Measurements from ENCODE around the gene PJA1.
A peak's percentile ranks its signal among the peaks of the same experiment; 100 is the strongest.

Gene PJA1

DNA sequence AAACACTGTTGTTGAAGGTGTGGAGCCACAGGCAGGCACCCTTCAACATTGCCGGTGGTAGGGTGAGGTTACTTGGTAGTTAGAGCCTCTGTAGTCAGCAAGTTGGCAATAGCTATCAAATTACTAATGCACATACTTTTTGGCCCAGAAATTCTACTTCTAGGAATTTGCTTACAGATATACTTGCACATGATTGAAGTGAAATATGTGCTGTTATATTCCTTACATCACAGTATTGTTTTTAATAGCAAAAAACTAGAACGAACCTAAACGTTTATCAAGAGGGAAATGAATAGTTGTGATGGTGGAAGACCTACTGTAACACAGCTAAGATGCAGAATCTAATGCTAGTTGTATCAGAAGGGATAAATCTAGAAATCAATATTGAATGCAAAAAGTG lies 7.7 kb upstream of the PJA1 start:
- no peak for DNase-seq (ENCODE audit: low read depth in 3 of 3)

GRCh38 chrX:69170319-69170718 lies 5.1 kb upstream of the PJA1 start:
- DNase-seq (ENCODE audit: low read depth in 3 of 3) = no peak

GRCh38 chrX:69163936-69164741 lies 1.1 kb downstream of the PJA1 start:
- peak in 2 of 3 donors; percentile 10 to 15 for DNase-seq (ENCODE audit: low read depth in 3 of 3)

- DNase-seq (ENCODE audit: low read depth in 3 of 3) = no peak
These were observed 2.8 kb downstream of the PJA1 start for GRCh38 chrX:69162361-69162865.

- DNase-seq (ENCODE audit: low read depth in 3 of 3) = no peak
These were observed 3.4 kb downstream of the PJA1 start for GRCh38 chrX:69161786-69162349.

DNA sequence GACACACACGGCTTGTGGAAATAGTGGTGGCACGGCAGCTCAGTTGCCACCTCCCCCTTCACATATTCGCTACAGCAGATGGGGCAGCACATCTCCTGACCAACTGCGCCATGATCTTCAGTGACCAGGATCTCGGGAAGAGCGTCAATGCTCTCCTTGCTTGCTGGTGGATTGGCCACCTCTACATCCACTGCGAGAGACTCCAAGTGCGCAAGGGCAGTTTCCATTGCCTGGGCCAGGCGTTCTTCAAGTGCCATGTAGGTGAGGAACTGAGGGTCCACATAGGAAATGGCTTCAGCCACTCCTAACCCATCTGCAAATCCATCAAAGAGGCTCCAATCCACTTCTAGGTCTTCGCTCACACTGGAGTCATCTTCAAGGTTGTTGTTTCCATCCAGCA lies 3.9 kb downstream of the PJA1 start:
- DNase-seq (ENCODE audit: low read depth in 3 of 3) = no peak

- DNase-seq (ENCODE audit: low read depth in 3 of 3) = no peak
These were observed 6.9 kb downstream of the PJA1 start for GRCh38 chrX:69158166-69158980.

- DNase-seq (ENCODE audit: low read depth in 3 of 3) = no peak
These were observed 8.6 kb downstream of the PJA1 start for GRCh38 chrX:69156638-69157037.

DNA sequence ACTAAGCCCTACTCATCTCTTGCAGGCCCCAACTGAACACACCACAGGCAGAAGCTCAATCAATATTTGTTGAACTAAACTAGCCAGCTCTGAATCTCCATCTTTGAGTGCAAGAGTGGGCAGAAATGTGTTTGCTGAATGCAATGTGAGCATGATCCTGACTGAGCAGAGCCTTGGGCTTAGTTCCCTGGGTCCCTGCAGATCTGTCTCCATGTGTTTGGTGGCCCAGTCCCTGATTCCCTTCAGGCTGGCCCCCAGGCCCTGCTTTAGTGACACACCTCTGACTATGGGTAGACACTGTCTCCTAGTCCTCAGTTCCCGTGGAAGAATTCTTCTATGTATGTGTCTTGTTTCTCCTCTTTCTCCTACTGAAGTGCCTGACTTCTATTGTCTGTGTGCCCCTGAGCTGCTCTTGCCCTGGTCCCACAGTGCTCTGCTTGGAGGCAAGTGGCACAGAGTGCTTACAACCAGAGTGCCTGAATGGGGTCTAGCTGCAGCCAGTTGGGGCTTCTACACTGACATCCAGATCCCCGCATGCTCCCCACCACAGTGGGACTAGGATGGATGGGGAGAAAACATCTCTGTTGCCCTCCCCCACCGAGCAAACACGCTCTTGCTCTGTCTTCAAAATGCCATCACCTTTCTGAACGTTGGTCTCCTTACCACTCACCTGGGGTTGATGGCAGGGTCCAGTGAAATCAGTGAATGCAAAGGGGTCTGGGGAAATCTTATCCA lies 9.3 kb downstream of the PJA1 start:
- DNase-seq (ENCODE audit: low read depth in 3 of 3) = no peak

DNA sequence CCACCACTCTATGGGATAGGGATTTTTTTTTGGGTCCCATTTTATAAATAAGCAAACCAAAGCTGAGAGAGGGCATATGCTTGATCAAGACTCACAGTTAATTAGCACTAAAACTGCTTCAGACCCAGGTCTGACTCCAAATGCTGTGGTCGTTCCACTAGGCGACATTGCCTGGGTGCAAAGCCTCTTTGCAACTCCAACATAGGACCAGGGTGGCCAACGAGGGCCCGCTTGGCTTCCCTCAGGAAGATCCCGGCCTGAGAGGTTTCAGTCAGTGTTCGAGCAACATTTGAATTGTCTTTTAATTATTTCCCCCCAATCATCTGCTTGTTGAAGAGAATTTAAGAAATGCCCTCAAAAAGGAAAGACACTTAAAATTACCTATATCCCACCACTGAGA lies 11.2 kb downstream of the PJA1 start:
- DNase-seq (ENCODE audit: low read depth in 3 of 3) = no peak

- DNase-seq (ENCODE audit: low read depth in 3 of 3) = no peak
These were observed 12.1 kb downstream of the PJA1 start for GRCh38 chrX:69153060-69153730.

DNA sequence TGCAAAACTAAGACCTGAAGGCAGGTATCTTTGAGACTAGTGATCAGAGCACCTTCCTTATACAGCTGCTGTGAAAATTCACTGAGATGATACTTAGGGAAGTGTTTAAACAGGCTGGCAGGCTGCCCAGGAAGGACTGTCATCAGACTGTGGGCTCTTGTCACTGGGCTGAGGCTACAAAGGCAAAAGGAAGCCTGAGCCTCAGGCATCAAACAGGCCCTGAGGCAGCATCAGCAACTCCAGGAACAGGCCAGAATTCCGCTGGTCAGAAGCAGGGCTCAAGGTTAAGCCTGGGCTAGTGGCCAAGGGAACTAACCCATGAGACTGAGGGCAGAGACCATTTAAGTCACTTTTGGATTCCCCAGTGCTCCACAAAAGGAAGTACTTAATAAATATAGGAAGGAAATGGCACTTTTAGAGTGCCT lies 12.8 kb downstream of the PJA1 start:
- no peak for DNase-seq (ENCODE audit: low read depth in 3 of 3)

DNA sequence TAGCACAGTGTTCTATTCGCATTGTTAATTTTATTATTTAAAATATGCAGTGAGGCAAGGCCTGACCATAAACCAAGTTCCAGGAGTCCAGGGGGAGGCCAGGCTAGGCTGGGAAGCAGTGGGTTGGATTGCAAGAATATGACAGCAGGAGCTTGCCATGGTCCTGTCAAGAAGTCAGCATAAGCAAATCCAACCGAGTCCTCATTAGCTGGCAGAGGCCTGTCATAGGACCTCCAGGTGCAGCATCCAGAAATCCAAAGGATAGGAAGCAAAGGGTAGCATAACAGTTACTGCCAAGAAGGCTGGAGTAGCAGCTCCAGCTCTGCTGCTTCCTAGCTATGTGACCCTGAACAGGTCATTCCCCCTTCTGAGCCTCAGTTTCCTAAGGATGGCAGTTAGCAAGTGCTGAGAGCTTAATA lies 13.4 kb downstream of the PJA1 start:
- no peak for DNase-seq (ENCODE audit: low read depth in 3 of 3)

DNA sequence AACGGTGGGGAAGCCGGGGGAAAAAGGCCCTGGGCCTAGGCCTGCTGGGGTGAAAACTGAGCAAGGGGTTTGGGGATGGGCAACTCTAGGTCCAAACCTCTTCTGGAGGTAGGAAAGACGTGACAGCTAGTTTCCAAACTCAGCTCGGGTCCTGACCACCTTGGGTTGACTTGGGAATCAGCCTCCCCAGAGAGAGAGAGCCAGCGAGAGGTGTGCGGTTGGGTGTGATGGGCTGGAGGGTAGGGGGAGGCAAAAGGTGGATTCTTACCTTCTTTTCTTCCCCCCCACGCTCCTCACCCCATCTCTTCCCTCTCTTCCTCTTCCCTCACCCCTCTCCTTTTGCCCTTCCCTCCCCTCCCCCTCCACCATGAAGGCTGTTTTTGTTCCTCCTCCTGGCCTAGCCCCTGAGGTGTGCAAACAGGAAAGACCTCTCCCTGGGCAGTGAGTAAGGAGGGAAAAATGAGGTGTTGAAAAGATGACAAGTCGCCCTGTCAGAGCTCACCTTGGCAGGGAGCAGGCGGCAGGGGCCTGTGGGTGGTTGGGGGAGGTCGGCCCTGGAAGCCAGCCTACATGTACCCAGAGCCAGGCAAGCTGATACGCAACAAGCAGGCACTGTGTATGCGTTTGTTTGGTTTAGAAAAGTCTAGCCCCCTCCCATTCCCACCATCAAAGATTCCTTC lies 14.8 kb downstream of the PJA1 start:
- DNase-seq (ENCODE audit: low read depth in 3 of 3) = no peak

DNA sequence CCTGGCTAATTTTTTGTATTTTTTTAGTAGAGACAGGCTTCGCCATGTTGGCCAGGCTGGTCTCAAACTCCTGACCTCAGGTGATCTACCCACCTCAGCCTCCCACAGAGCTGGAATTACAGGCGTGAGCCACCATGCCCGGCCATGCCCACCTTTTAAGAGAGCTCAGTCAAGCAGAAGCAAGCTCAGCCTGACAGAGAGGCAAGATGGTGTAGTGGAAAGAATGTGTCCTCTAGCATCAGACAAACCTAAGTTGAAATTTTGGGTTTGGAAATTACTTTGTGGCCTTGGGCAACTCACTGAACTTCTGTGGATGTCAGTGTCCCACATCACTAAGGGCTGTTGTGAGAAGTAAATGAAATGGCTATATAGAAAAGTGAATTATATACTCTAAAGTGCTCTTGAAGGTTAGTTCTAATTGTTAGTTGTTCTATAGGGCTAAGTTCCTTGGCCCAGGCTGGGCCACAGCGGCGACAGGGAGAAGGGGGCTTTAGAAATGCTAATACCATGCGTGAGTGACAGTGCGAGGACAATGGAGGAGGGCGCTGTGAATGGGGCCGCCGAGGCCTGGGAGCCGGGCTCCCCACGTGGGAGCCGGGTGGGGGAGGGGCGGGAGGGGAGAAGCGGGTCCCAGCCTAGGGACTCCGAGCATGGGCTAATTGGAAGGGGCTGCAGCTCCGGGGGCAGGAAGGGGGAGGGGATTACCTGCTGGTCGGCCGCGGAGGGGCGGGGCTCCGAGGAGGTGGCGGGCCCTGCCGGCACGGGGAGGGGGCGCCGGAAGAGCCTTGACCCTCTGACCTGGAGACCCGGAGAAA lies 15.6 kb downstream of the PJA1 start:
- DNase-seq (ENCODE audit: low read depth in 3 of 3) = no peak

DNA sequence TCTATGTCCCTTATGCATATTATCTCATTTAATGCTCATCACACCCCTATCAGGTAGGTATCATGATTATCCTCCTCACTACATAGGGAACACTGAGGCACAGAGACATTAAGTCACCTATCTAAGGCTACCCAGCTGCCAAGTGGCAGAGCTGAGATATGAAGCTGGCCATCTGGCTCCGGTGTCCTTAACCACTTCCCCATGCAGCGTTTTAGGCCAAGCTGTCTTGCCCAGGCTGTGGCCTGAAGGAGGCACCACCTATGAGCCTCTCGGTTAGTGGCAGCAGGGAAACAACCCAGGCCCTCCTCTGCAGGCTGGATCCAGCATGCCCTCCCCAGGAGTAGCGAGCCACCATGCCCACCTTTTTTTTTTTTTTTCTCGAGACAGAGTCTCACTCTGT lies 16.3 kb downstream of the PJA1 start:
- no peak for DNase-seq (ENCODE audit: low read depth in 3 of 3)

- DNase-seq (ENCODE audit: low read depth in 3 of 3) = no peak
These were observed 18.5 kb downstream of the PJA1 start for GRCh38 chrX:69146739-69147138.

DNA sequence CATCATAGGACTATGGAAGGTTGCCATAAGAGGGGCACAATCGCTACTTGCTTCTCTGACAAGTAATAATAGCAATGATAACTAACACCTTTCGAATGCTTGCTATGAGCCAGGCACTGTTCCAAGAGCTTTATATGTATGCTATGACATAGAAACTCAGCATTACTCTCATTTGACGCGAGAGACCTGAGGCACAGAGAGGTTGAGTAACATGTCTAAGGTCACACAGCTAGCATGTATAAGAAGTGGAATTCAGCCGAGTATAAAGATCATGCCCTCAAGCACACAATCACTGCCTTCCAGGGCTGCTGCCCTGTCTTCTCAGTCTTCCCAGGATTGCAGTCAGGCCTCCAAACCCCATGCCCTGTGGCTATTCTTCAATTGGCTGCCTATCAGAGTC lies 19.5 kb downstream of the PJA1 start:
- DNase-seq (ENCODE audit: low read depth in 3 of 3) = no peak

- DNase-seq (ENCODE audit: low read depth in 3 of 3) = no peak
These were observed 20.2 kb downstream of the PJA1 start for GRCh38 chrX:69144838-69145680.

Measured in stimulated activated CD4-positive, alpha-beta T cell treated with anti-CD3 and anti-CD28 coated beads, TNF-alpha, amount 100 ng/mL, for 48 hours (primary cell).